SH-SY5Y (cell line): Measurements from ENCODE around the gene PKIG.

ENCODE experiments used
- GATA2 ChIP-seq: IDR thresholded peaks from 2 replicates; pipeline ENCODE4 v1.6.1; 2011; ENCODE audit warnings: mild to moderate bottlenecking, low read depth, low read length
- GATA3 ChIP-seq: IDR thresholded peaks from 2 replicates; pipeline ENCODE4 v1.6.1; 2011; ENCODE audit warnings: low read depth, mild to moderate bottlenecking, low read length, moderate library complexity

DNA sequence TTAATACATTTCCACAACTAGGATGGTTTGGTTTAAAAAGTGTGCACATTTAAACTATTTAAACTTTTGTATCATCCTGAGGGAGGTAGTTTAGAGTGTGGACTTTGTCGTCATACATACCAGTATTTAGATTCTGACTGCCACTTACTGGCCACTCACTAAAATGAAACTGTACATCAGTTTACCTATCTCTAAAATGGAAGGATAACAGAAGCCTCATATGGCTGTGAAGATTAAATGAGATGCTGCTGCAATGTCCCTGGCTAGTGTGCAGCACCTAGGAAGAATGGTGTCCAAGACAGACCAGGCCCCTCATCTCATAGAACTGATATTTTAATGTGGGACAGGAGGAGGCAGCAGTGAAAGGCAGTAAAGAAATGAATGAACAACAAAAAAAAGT is 12.0 kb upstream of the PKIG start:
- TF ChIP-seq GATA3 (no peak), GATA2 (no peak)
